Adrenal gland (tissue), 5 donors: ENCODE results near the gene CIB4.

Experiments used
- CTCF ChIP-seq, 6 experiments: fragments of 450-650 bp in 4 of 6; fragments of 200-600 bp in 2 of 6; sonication (generic) in 1 of 6; IDR thresholded peaks; 1 replicate in 5 of 6; 2 replicates in 1 of 6; pipeline versions ENCODE4 v1.5.1 to v1.8.0; 2016 to 2021; ENCODE audit warnings: antibody characterized with exemption in 6 of 6, mild to moderate bottlenecking in 2 of 6, moderate library complexity in 1 of 6
- POLR2A ChIP-seq, 2 donors: fragments of 450-650 bp; IDR thresholded peaks; one replicate each; pipeline ENCODE4 v1.6.1; 2017; ENCODE audit warnings: antibody characterized with exemption in 2 of 2, mild to moderate bottlenecking in 2 of 2, moderate library complexity in 1 of 2
- donor health status: DM: no; HTN: no; CAD: no.

- TF ChIP-seq CTCF (IDR thresholded peaks at IDR 0.05) (no peak), POLR2A (IDR thresholded peaks at IDR 0.05) (no peak)
Measured at GRCh38 chr2:26588576-26588975, 52.6 kb downstream of the CIB4 start.
